KOPT-K1 (cell line): ENCODE data around the gene NTM.

Experiments
- H3K27ac ChIP-seq: fragments of 200-600 bp; sonication (generic); 2 replicates; pipeline ENCODE4 v1.5.1; 2016; ENCODE audit warnings: antibody characterized with exemption, mild to moderate bottlenecking, low read depth, low read length; ENCODE audit not compliant: poor library complexity, severe bottlenecking
- H3K36me3 ChIP-seq: fragments of 200-600 bp; sonication (generic); 2 replicates; pipeline ENCODE4 v1.5.1; 2017; ENCODE audit warnings: antibody characterized with exemption, mild to moderate bottlenecking, low read length, moderate library complexity; ENCODE audit not compliant: insufficient read depth
- H3K9me3 ChIP-seq: fragments of 200-600 bp; sonication (generic); 2 replicates; pipeline ENCODE4 v1.5.1; 2017; ENCODE audit warnings: antibody characterized with exemption, low read length, mild to moderate bottlenecking; ENCODE audit not compliant: insufficient read depth, poor library complexity, severe bottlenecking

The NTM gene

GRCh38 chr11:131785801-131786200, 415.4 kb downstream of the NTM start:
- H3K36me3 ChIP-seq = no peaks in the 10 kb centered on the region
- H3K27ac ChIP-seq = no peak overlapping the region
- H3K9me3 ChIP-seq = no peaks in the 10 kb centered on the region

- no peaks in the 10 kb centered on the region for H3K9me3 ChIP-seq
- no peak overlapping the region for H3K27ac ChIP-seq
- no peaks in the 10 kb centered on the region for H3K36me3 ChIP-seq
Observed at GRCh38 chr11:131787119-131787518, 416.7 kb downstream of the NTM start.

GRCh38 chr11:131790586-131790985, 420.2 kb downstream of the NTM start:
- H3K27ac ChIP-seq = no peak overlapping the region
- H3K36me3 ChIP-seq = no peaks in the 10 kb centered on the region
- H3K9me3 ChIP-seq = no peaks in the 10 kb centered on the region

- Histone ChIP-seq H3K27ac (no peak overlapping the region), H3K36me3 (no peaks in the 10 kb centered on the region), H3K9me3 (no peaks in the 10 kb centered on the region)
Observed at GRCh38 chr11:131792243-131792642, 421.8 kb downstream of the NTM start.

- Histone ChIP-seq H3K9me3 (no peaks in the 10 kb centered on the region), H3K27ac (no peak overlapping the region), H3K36me3 (no peaks in the 10 kb centered on the region)
Observed at GRCh38 chr11:131796089-131796488, 425.7 kb downstream of the NTM start.

- no peaks in the 10 kb centered on the region for H3K9me3 ChIP-seq
- H3K36me3 ChIP-seq = no peaks in the 10 kb centered on the region
- H3K27ac ChIP-seq = no peak overlapping the region
Observed at GRCh38 chr11:131796541-131796940, 426.1 kb downstream of the NTM start.

- no peaks in the 10 kb centered on the region for H3K9me3 ChIP-seq
- no peak overlapping the region for H3K27ac ChIP-seq
- H3K36me3 ChIP-seq = no peaks in the 10 kb centered on the region
Observed at GRCh38 chr11:131800452-131800851, 430.0 kb downstream of the NTM start.

- Histone ChIP-seq H3K9me3 (no peaks in the 10 kb centered on the region), H3K27ac (no peak overlapping the region), H3K36me3 (no peaks in the 10 kb centered on the region)
Observed at GRCh38 chr11:131802440-131803115, 432.2 kb downstream of the NTM start.

GRCh38 chr11:131807876-131808275, 437.5 kb downstream of the NTM start:
- H3K9me3 ChIP-seq = no peaks in the 10 kb centered on the region
- no peaks in the 10 kb centered on the region for H3K36me3 ChIP-seq
- no peak overlapping the region for H3K27ac ChIP-seq

- no peak overlapping the region for H3K27ac ChIP-seq
- H3K36me3 ChIP-seq = no peaks in the 10 kb centered on the region
- no peaks in the 10 kb centered on the region for H3K9me3 ChIP-seq
Observed at GRCh38 chr11:131808470-131808869, 438.1 kb downstream of the NTM start.

- no peaks in the 10 kb centered on the region for H3K36me3 ChIP-seq
- H3K27ac ChIP-seq = no peak overlapping the region
- no peaks in the 10 kb centered on the region for H3K9me3 ChIP-seq
Observed at GRCh38 chr11:131809203-131809918, 438.9 kb downstream of the NTM start.

GRCh38 chr11:131810541-131810940, 440.1 kb downstream of the NTM start:
- Histone ChIP-seq H3K36me3 (no peaks in the 10 kb centered on the region), H3K27ac (no peak overlapping the region), H3K9me3 (no peaks in the 10 kb centered on the region)

- H3K9me3 ChIP-seq = no peaks in the 10 kb centered on the region
- no peak overlapping the region for H3K27ac ChIP-seq
- no peaks in the 10 kb centered on the region for H3K36me3 ChIP-seq
Observed at GRCh38 chr11:131811383-131811782, 441.0 kb downstream of the NTM start.

GRCh38 chr11:131814108-131814507, 443.7 kb downstream of the NTM start:
- no peak overlapping the region for H3K27ac ChIP-seq
- no peaks in the 10 kb centered on the region for H3K36me3 ChIP-seq
- H3K9me3 ChIP-seq = no peaks in the 10 kb centered on the region

GRCh38 chr11:131815590-131815989, 445.2 kb downstream of the NTM start:
- no peaks in the 10 kb centered on the region for H3K9me3 ChIP-seq
- H3K36me3 ChIP-seq = no peaks in the 10 kb centered on the region
- no peak overlapping the region for H3K27ac ChIP-seq

- Histone ChIP-seq H3K9me3 (no peaks in the 10 kb centered on the region), H3K27ac (no peak overlapping the region), H3K36me3 (no peaks in the 10 kb centered on the region)
Observed at GRCh38 chr11:131816051-131816450, 445.6 kb downstream of the NTM start.
